Pericardium fibroblast (primary cell): Measurements from ENCODE around the gene CEP128. TPM values are rescaled to one million over a fixed set of nuclear protein-coding genes. Genes with fewer than 3 reads are reported as not detected.

Experiments used
- total RNA-seq: library from RNA; depleted of rRNA; stranded (reverse); fragments of >200 nt; gene quantifications from 2 replicates; pipeline ENCODE4 v1.2.3, GENCODE V29; 2015

Gene CEP128
- total RNA-seq, result 1.5 and 1.6 TPM in 2 replicates

GRCh38 chr14:80941241-80942185, at the start of gene CEP128:
Gene CEP128, minus strand, starts transcription at chr14:80941738.

GRCh38 chr14:80955416-80955941, 13.9 kb upstream of the CEP128 start, which contains the start of gene TSHR:
Gene TSHR, plus strand, starts transcription at chr14:80955621. Its CDS starts 60 bp downstream, at chr14:80955681.

Other genes starting within 250 kb of the CEP128 start
- not detected in 2 replicates for gene TSHR, start 13.9 kb upstream of the CEP128 start, total RNA-seq